Measurements from ENCODE around the gene FBXL17.

The FBXL17 gene

GRCh38 chr5:108184940-108185339 lies 197.0 kb downstream of the FBXL17 start:
- no peaks in the 10 kb centered on the region for H3F3A ChIP-seq (ENCODE audit: low read depth)

GRCh38 chr5:108181975-108182374 lies 199.9 kb downstream of the FBXL17 start:
- Histone ChIP-seq H2AFZ (ENCODE audit: low read length) (no peak overlapping the region), H3K4me3 (ENCODE audit: low read length, poor library complexity, severe bottlenecking) (no peak overlapping the region)

More at GRCh38 chr5:108184940-108185339, 197.0 kb downstream of the FBXL17 start:
- Histone ChIP-seq H3K4me2 (ENCODE audit: low read depth, low read length, poor library complexity, severe bottlenecking) (peak overlapping the region; percentile 3), H3K9me3 (ENCODE audit: insufficient read depth, low read depth, low read length) (no peaks in the 10 kb centered on the region), H3K9ac (ENCODE audit: low read depth, low read length, poor library complexity, severe bottlenecking) (no peak overlapping the region), H3K27me3 (ENCODE audit: insufficient read depth, low read length, poor library complexity, severe bottlenecking) (no peaks in the 10 kb centered on the region), H3K36me3 (ENCODE audit: insufficient read depth, low read length) (no peaks in the 10 kb centered on the region), H3K4me3 (ENCODE audit: low read length, poor library complexity, severe bottlenecking) (no peak overlapping the region), H3K9me2 (replicated peaks; ENCODE audit: low read depth, low read length) (no peaks in the 10 kb centered on the region), H3K4me1 (ENCODE audit: insufficient read depth, low read length, poor library complexity, severe bottlenecking) (peaks cover 4% of the 10 kb centered on the region), H4K20me1 (ENCODE audit: insufficient read depth, low read length, poor library complexity, severe bottlenecking) (no peaks in the 10 kb centered on the region), H2AFZ (ENCODE audit: low read length) (no peak overlapping the region), H3K79me2 (ENCODE audit: insufficient read depth, low read length) (no peaks in the 10 kb centered on the region)
- TF ChIP-seq CTCF (conservative IDR thresholded peaks at IDR 0.05; ENCODE audit: low read length), result no peak
- no peak for TF ChIP-seq EZH2phosphoT487 (IDR thresholded peaks at IDR 0.05; ENCODE audit: borderline replicate concordance)

GRCh38 chr5:108174286-108174685 lies 207.6 kb downstream of the FBXL17 start:
- no peaks in the 10 kb centered on the region for H3K27me3 ChIP-seq (ENCODE audit: insufficient read depth, low read length, poor library complexity, severe bottlenecking)

More at GRCh38 chr5:108181975-108182374, 199.9 kb downstream of the FBXL17 start:
- Histone ChIP-seq H3K9me3 (ENCODE audit: insufficient read depth, low read depth, low read length) (no peaks in the 10 kb centered on the region), H3K9me2 (replicated peaks; ENCODE audit: low read depth, low read length) (no peaks in the 10 kb centered on the region), H3F3A (ENCODE audit: low read depth) (no peaks in the 10 kb centered on the region), H3K4me2 (ENCODE audit: low read depth, low read length, poor library complexity, severe bottlenecking) (no peak overlapping the region), H3K27me3 (ENCODE audit: insufficient read depth, low read length, poor library complexity, severe bottlenecking) (no peaks in the 10 kb centered on the region), H3K9ac (ENCODE audit: low read depth, low read length, poor library complexity, severe bottlenecking) (no peak overlapping the region), H3K4me1 (ENCODE audit: insufficient read depth, low read length, poor library complexity, severe bottlenecking) (peaks cover 4% of the 10 kb centered on the region), H4K20me1 (ENCODE audit: insufficient read depth, low read length, poor library complexity, severe bottlenecking) (no peaks in the 10 kb centered on the region), H3K79me2 (ENCODE audit: insufficient read depth, low read length) (no peaks in the 10 kb centered on the region), H3K36me3 (ENCODE audit: insufficient read depth, low read length) (no peaks in the 10 kb centered on the region)
- TF ChIP-seq EZH2phosphoT487 (IDR thresholded peaks at IDR 0.05; ENCODE audit: borderline replicate concordance) (no peak), CTCF (conservative IDR thresholded peaks at IDR 0.05; ENCODE audit: low read length) (no peak)

More at GRCh38 chr5:108174286-108174685, 207.6 kb downstream of the FBXL17 start:
- no peak overlapping the region for H2AFZ ChIP-seq (ENCODE audit: low read length)
- no peak for TF ChIP-seq EZH2phosphoT487 (IDR thresholded peaks at IDR 0.05; ENCODE audit: borderline replicate concordance)
- no peak for TF ChIP-seq CTCF (conservative IDR thresholded peaks at IDR 0.05; ENCODE audit: low read length)
- H3K36me3 ChIP-seq (ENCODE audit: insufficient read depth, low read length), result no peaks in the 10 kb centered on the region
- no peaks in the 10 kb centered on the region for H4K20me1 ChIP-seq (ENCODE audit: insufficient read depth, low read length, poor library complexity, severe bottlenecking)
- no peaks in the 10 kb centered on the region for H3F3A ChIP-seq (ENCODE audit: low read depth)
- H3K4me1 ChIP-seq (ENCODE audit: insufficient read depth, low read length, poor library complexity, severe bottlenecking), result no peaks in the 10 kb centered on the region
- no peaks in the 10 kb centered on the region for H3K9me3 ChIP-seq (ENCODE audit: insufficient read depth, low read depth, low read length)
- H3K4me2 ChIP-seq (ENCODE audit: low read depth, low read length, poor library complexity, severe bottlenecking), result no peak overlapping the region
- H3K4me3 ChIP-seq (ENCODE audit: low read length, poor library complexity, severe bottlenecking), result no peak overlapping the region
- no peaks in the 10 kb centered on the region for H3K9me2 ChIP-seq (replicated peaks; ENCODE audit: low read depth, low read length)
- H3K9ac ChIP-seq (ENCODE audit: low read depth, low read length, poor library complexity, severe bottlenecking), result no peak overlapping the region
- H3K79me2 ChIP-seq (ENCODE audit: insufficient read depth, low read length), result no peaks in the 10 kb centered on the region
